Activated CD8-positive, alpha-beta memory T cell treated with anti-CD3 and anti-CD28 coated beads, Interleukin-2, amount 50 U/mL, for 48 hours (primary cell): Measurements from ENCODE around the gene RRP9.

ENCODE experiments used
- DNase-seq: peaks from one replicate; pipeline ENCODE4 v3.0.0-alpha.2; 2020

The RRP9 gene

DNA sequence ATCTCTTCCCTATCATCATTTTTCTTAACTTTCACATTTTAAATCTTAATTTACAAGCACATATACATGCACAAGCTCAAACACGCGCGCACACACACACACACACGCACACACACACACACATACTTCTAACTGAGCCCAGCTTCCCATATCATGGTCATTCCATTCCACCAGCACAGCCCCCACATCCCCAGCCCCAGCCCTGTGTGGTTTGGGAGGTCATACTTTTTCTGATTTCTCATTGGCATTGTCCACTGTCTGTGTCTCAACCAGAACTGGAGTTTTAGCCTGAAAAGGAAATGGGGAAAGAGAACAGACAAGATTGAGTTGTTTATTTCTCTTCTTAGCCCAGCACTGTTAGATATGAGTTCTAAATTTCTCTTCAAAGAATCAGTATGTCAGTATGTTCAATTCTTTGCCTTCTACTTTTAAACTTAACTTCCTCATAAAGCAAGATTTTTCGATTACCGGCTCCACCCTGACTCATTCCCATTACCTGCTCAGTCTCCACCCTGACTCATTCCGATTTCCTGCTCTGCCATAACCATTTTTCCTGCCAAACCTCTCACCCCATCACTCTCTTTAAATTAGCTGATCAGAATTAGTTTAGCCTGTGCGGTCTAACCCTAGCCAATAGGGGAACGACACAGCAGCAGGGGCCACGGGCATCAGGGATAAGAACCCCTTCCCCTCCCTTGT is 44.9 kb downstream of the RRP9 start:
- DNase-seq, result no peak

DNA sequence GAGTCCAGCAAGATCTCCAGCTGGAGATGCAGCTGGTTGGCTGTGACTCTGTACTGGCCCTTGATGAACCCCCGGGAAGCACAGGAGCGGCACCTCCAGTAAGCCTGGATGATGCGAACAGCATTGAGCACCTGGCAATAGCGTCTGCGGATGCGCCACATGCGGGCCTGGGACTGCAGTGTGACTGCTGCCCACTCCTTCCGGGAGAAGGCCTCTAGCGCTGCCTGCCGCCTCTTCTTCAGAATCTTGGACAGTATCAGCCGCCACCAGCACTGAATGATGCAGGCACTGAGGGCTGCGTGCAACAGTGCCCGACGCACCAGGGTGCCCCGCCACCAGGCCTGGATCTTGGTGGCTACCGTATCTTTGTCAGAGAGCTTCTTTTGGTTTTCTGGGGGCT is 46.8 kb downstream of the RRP9 start:
- DNase-seq, result no peak

GRCh38 chr3:51894391-51894790 is 47.3 kb downstream of the RRP9 start:
- DNase-seq, result no peak

- DNase-seq, result no peak
Observed at GRCh38 chr3:51891242-51892039, 50.3 kb downstream of the RRP9 start.

GRCh38 chr3:51888463-51889105 is 53.1 kb downstream of the RRP9 start:
- no peak for DNase-seq

DNA sequence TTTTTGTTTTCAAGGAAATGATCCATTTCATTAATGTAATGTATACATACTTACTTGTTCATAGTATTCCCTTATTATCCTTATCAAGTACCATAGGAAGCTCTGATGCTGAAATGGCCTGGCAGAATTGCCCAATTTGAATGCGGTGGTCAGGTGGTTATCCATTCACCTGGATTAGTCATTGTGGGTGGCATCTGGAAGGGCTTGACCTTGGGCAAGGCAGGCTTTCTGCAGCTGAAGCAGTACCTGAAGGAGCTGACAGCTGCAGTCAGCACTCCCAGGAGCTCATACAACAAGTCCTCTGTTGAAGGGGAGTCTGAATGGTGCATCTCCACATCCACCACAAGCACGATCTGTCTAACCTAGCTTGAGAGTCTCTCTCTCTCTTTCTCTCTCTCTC is 54.1 kb downstream of the RRP9 start:
- no peak for DNase-seq

- DNase-seq, result no peak
Observed at GRCh38 chr3:51886447-51886846, 55.3 kb downstream of the RRP9 start.
